GM23248 (cell line): ENCODE results near the gene SNTB2. TPM values are rescaled to one million over a fixed set of nuclear protein-coding genes. Genes with fewer than 3 reads are reported as not detected.
A peak's percentile ranks its signal among the peaks of the same experiment; 100 is the strongest.

ENCODE experiments used
- DNase-seq: peaks from one replicate; pipeline ENCODE4 v3.0.0-alpha.2; 2015
- H2AFZ ChIP-seq: fragments of 200-600 bp; sonication (generic); 2 replicates; pipeline ENCODE4 v1.6.1; 2016; ENCODE audit warnings: antibody characterized with exemption
- H3F3A ChIP-seq: fragments of 200-600 bp; sonication (generic); 2 replicates; pipeline ENCODE4 v1.6.1; 2016; ENCODE audit warnings: mild to moderate bottlenecking, antibody characterized with exemption, mixed run types; ENCODE audit not compliant: insufficient read depth
- H3K27ac ChIP-seq: fragments of 200-600 bp; sonication (generic); 2 replicates; pipeline ENCODE4 v1.5.1; 2016; ENCODE audit warnings: mild to moderate bottlenecking
- H3K27me3 ChIP-seq: fragments of 200-600 bp; sonication (generic); replicated peaks from 2 replicates; pipeline ENCODE4 v1.6.1; 2016; ENCODE audit warnings: mild to moderate bottlenecking; ENCODE audit not compliant: insufficient read depth
- H3K36me3 ChIP-seq: fragments of 200-600 bp; sonication (generic); 2 replicates; pipeline ENCODE4 v1.6.1; 2016; ENCODE audit warnings: low read depth, mild to moderate bottlenecking
- H3K4me1 ChIP-seq: fragments of 200-600 bp; sonication (generic); 2 replicates; pipeline ENCODE4 v1.6.1; 2016; ENCODE audit warnings: mild to moderate bottlenecking; ENCODE audit not compliant: insufficient read depth
- H3K4me2 ChIP-seq: fragments of 200-600 bp; sonication (generic); one replicate; pipeline ENCODE4 v1.6.1; 2016; ENCODE audit warnings: mild to moderate bottlenecking; ENCODE audit not compliant: unreplicated experiment
- H3K4me3 ChIP-seq: fragments of 200-600 bp; sonication (generic); 2 replicates; pipeline ENCODE4 v1.5.1; 2016; ENCODE audit warnings: mild to moderate bottlenecking
- H3K79me2 ChIP-seq: fragments of 200-600 bp; sonication (generic); 2 replicates; pipeline ENCODE4 v1.6.1; 2016; ENCODE audit warnings: mild to moderate bottlenecking; ENCODE audit not compliant: insufficient read depth
- H3K9ac ChIP-seq: fragments of 200-600 bp; sonication (generic); 2 replicates; pipeline ENCODE4 v1.6.1; 2016; ENCODE audit warnings: mild to moderate bottlenecking
- H3K9me2 ChIP-seq: fragments of 200-600 bp; sonication (generic); 2 replicates; pipeline ENCODE4 v1.6.1; 2016; ENCODE audit warnings: mixed run types, mild to moderate bottlenecking, moderate library complexity; ENCODE audit not compliant: insufficient read depth
- H3K9me3 ChIP-seq: fragments of 200-600 bp; sonication (generic); one replicate; pipeline ENCODE4 v1.6.1; 2017; ENCODE audit warnings: low read depth
- H4K20me1 ChIP-seq: fragments of 200-600 bp; sonication (generic); 2 replicates; pipeline ENCODE4 v1.6.0; 2016; ENCODE audit not compliant: insufficient read depth
- EZH2 ChIP-seq: fragments of 200-600 bp; sonication (generic); IDR thresholded peaks from 2 replicates; pipeline ENCODE4 v1.6.1; 2018; ENCODE audit warnings: antibody characterized with exemption, mild to moderate bottlenecking; ENCODE audit not compliant: insufficient read depth, poor library complexity, severe bottlenecking
- EZH2phosphoT487 ChIP-seq: fragments of 200-600 bp; sonication (generic); IDR thresholded peaks from 2 replicates; pipeline ENCODE4 v1.6.1; 2018; ENCODE audit warnings: antibody characterized with exemption, moderate library complexity, mild to moderate bottlenecking, low read depth; ENCODE audit not compliant: insufficient read depth
- WGBS, 2 experiments: methylation state at CpG; one replicate each; pipeline ENCODE4 v1.1.6; 2015 to 2017; ENCODE audit warnings: low lambda C conversion rate in 2 of 2, low coverage in 1 of 2; ENCODE audit errors: missing lambda C conversion rate in 2 of 2; 5-methylcytosine and 5-hydroxymethylcytosine counted together
- in situ Hi-C: fragments of 300-500 bp; cut with MboI; formaldehyde crosslinking; loops from 2 replicates; pipeline ENCODE4 v1.15.0; 2020
- polyA plus RNA-seq: library from polyadenylated mRNA; unstranded; fragments of >200 nt; fragmentation: Nextera tagmentation; extraction: Ambion mirVana; gene quantifications from 2 replicates; pipeline ENCODE4 v1.2.1, GENCODE V29; 2016
- total RNA-seq: library from RNA; depleted of rRNA; stranded (reverse); fragments of >200 nt; shearing (Covaris generic); gene quantifications from 2 replicates; pipeline ENCODE4 v1.2.3, GENCODE V29; 2014

Gene SNTB2
- total and polyA plus RNA-seq, 2 experiments from 2014 or later, result 6.0 to 30.4 TPM

DNA sequence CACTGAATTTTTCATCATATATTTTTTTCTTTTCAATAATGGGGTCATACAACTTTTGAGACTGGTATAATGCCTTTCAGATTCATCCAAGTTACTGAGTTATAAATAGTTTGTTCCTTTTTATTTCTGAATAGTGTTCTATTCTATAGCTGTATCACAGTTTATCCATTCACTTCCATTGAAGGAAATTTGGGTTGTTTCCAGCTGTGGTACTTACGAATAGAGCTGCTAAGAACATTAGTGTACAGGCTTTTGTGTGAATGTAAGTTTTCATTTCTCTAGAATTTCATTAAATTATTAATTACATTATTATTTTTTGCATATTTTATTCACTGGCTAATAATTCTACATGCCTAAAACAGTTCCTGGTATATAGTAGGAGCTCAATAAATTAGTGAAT, 52.9 kb downstream of the SNTB2 start:
- no peak overlapping the region for H3K4me2 ChIP-seq
- DNase-seq, result no peak
- no peaks in the 10 kb centered on the region for H3K9me2 ChIP-seq
- no peaks in the 10 kb centered on the region for H3K27me3 ChIP-seq
- peaks cover 14% of the 10 kb centered on the region for H3F3A ChIP-seq
- peaks cover 26% of the 10 kb centered on the region for H3K4me1 ChIP-seq
- no peaks in the 10 kb centered on the region; the same call in 1 of the 2 replicates for H4K20me1 ChIP-seq
- in situ Hi-C loops, result no loop called here
- no peaks in the 10 kb centered on the region for H3K36me3 ChIP-seq
- H3K9ac ChIP-seq, result no peak overlapping the region
- no peak overlapping the region for H3K4me3 ChIP-seq
- TF ChIP-seq EZH2phosphoT487 (no peak), EZH2 (no peak)
- H2AFZ ChIP-seq, result no peak overlapping the region
- peak overlapping the region; percentile 22; the same call in 1 of the 2 replicates for H3K27ac ChIP-seq
- WGBS, 2 experiments, result 46 to 73% methylated on average over 1 of the region's 1 CpG
- peaks cover 85% of the 10 kb centered on the region for H3K79me2 ChIP-seq
- H3K9me3 ChIP-seq, result no peaks in the 10 kb centered on the region

DNA sequence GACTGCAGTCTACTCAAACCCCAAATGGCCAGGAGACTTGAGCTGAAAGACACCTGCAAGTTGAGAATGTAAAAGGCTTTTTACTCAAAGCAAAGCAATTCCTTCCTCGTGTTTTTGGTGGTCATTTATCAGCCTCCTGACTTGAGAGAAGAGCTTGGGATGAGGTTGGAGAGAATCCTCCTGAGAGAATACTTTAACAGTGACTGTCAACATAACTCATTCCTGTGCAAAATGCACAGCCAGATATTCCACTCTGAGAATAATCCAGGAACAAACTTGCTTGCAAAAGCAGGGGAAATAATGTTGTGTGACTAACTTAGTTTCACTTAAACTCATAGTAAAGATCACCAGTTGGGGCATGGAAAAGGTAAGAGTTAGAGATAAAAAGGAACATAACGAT, 53.4 kb downstream of the SNTB2 start:
- Histone ChIP-seq H3K79me2 (peaks cover 85% of the 10 kb centered on the region), H3K27me3 (no peaks in the 10 kb centered on the region), H3K9ac (no peak overlapping the region), H3K9me3 (no peaks in the 10 kb centered on the region), H3K4me3 (no peak overlapping the region), H3K4me2 (no peak overlapping the region), H3K9me2 (no peaks in the 10 kb centered on the region), H4K20me1 (no peaks in the 10 kb centered on the region; the same call in 1 of the 2 replicates), H3F3A (peaks cover 14% of the 10 kb centered on the region), H3K27ac (peak overlapping the region; percentile 22; the same call in 1 of the 2 replicates), H2AFZ (no peak overlapping the region), H3K4me1 (peaks cover 26% of the 10 kb centered on the region), H3K36me3 (no peaks in the 10 kb centered on the region)
- DNase-seq, result peak; percentile 62
- WGBS, 2 experiments, result 60 to 61% methylated on average over 2 of the region's 2 CpGs
- TF ChIP-seq EZH2, result no peak
- TF ChIP-seq EZH2phosphoT487, result no peak
- in situ Hi-C loops, result no loop called here

DNA sequence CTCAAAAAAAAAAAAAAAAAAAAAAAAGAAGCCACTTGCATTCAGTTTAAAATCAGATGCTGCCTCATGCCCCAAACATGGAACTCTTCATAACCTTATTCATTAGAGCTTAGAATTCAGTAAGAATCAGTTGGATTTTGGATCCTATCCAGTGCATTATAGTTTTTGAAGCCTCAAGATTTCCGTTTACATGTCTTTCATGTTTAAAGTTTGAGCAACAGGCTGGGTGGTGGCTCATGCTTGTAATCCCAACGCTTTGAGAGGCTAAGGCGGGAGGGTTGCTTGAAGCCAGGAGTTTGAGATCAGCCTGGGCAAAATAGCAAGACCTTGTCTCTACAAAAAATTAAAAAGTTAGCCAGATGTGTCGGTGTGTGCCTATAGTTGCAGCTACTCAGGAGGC, 55.0 kb downstream of the SNTB2 start:
- H3F3A ChIP-seq, result peaks cover 14% of the 10 kb centered on the region
- H3K36me3 ChIP-seq, result 0 out of 2 replicates have a peak, but pooled peaks cover 4% of the 10 kb centered on the region
- in situ Hi-C loops, result no loop called here
- no peak overlapping the region for H2AFZ ChIP-seq
- no peaks in the 10 kb centered on the region for H3K9me2 ChIP-seq
- H3K79me2 ChIP-seq, result peaks cover 76% of the 10 kb centered on the region
- WGBS, 2 experiments, result 40 to 46% methylated on average over 4 of the region's 4 CpGs
- peaks cover 26% of the 10 kb centered on the region for H3K4me1 ChIP-seq
- H4K20me1 ChIP-seq, result no peaks in the 10 kb centered on the region; the same call in 1 of the 2 replicates
- no peaks in the 10 kb centered on the region for H3K9me3 ChIP-seq
- H3K4me2 ChIP-seq, result no peak overlapping the region
- H3K4me3 ChIP-seq, result no peak overlapping the region
- no peak for TF ChIP-seq EZH2phosphoT487
- TF ChIP-seq EZH2, result no peak
- 0 out of 2 replicates have a peak overlapping the region, but pooled peaks have one; percentile 5 for H3K27ac ChIP-seq
- no peaks in the 10 kb centered on the region for H3K27me3 ChIP-seq
- no peak overlapping the region for H3K9ac ChIP-seq
- DNase-seq, result peak; percentile 52

DNA sequence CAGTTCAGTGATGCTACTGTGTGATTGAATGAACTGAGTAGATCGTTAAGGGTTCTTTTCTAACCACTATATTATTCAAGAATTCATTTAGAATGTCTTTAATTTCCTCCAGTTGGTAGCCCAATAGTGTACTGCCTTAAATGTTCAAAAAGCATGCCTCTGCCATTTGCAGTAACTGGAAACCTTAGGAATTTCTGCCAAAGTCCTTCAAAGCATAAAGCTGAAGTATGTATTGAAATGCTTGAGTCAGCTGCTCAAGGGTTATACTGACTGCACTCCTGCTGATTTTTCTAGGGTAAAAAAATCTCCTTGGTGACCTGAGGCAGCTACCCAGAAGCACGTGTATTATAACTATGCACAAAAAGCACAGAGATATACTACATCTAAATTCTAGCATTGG, 56.5 kb downstream of the SNTB2 start:
- TF ChIP-seq EZH2, result no peak
- no peak for TF ChIP-seq EZH2phosphoT487
- no peak overlapping the region for H3K4me3 ChIP-seq
- H3K9ac ChIP-seq, result no peak overlapping the region
- H3F3A ChIP-seq, result peaks cover 14% of the 10 kb centered on the region
- no peaks in the 10 kb centered on the region for H3K9me2 ChIP-seq
- no peaks in the 10 kb centered on the region; the same call in 1 of the 2 replicates for H4K20me1 ChIP-seq
- H3K36me3 ChIP-seq, result peaks cover 9% of the 10 kb centered on the region; the same call in 1 of the 2 replicates
- no peak overlapping the region for H2AFZ ChIP-seq
- no peaks in the 10 kb centered on the region for H3K9me3 ChIP-seq
- DNase-seq, result peak; percentile 57
- in situ Hi-C loops, result no loop called here
- WGBS, 2 experiments, result 44 to 51% methylated on average over 2 of the region's 2 CpGs
- H3K27ac ChIP-seq, result no peak overlapping the region
- H3K79me2 ChIP-seq, result peaks cover 76% of the 10 kb centered on the region
- no peaks in the 10 kb centered on the region for H3K27me3 ChIP-seq
- H3K4me1 ChIP-seq, result peaks cover 26% of the 10 kb centered on the region
- H3K4me2 ChIP-seq, result no peak overlapping the region

DNA sequence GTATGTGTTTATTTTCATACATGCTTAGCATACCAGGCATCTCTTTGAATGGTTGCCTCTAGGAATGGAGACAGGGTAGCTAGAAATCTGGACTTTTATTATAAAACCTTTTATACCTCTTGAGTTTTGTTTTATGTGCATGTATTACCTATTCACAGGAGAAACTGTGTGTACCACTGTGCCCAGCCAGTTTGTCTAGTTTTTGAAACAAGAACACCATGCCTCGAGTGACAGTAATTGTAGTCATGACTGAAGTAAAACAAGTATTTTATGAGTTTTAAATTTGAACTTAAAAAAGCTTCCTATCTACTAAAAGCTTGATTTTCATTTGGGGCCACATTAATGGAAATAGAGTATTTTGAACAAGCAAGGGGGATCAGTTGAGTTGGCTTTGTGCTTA, 57.4 kb downstream of the SNTB2 start:
- WGBS, 2 experiments, result 68 to 70% methylated on average over 1 of the region's 1 CpG
- no peaks in the 10 kb centered on the region for H3K9me2 ChIP-seq
- no peak overlapping the region for H3K4me3 ChIP-seq
- peaks cover 76% of the 10 kb centered on the region for H3K79me2 ChIP-seq
- no peak overlapping the region for H3K27ac ChIP-seq
- no peak overlapping the region for H3K4me2 ChIP-seq
- no peak for DNase-seq
- TF ChIP-seq EZH2 (no peak), EZH2phosphoT487 (no peak)
- H3F3A ChIP-seq, result peaks cover 14% of the 10 kb centered on the region
- in situ Hi-C loops, result no loop called here
- H3K9ac ChIP-seq, result no peak overlapping the region
- no peak overlapping the region for H2AFZ ChIP-seq
- no peaks in the 10 kb centered on the region for H3K9me3 ChIP-seq
- H3K27me3 ChIP-seq, result no peaks in the 10 kb centered on the region
- H4K20me1 ChIP-seq, result no peaks in the 10 kb centered on the region; the same call in 1 of the 2 replicates
- H3K4me1 ChIP-seq, result peaks cover 26% of the 10 kb centered on the region
- peaks cover 9% of the 10 kb centered on the region; the same call in 1 of the 2 replicates for H3K36me3 ChIP-seq
